Measurements from ENCODE around the gene INSL3. TPM values are rescaled to one million over a fixed set of nuclear protein-coding genes. Genes with fewer than 3 reads are reported as not detected.

The INSL3 gene
- total and polyA plus RNA-seq, 2 donors (not counting 3 experiments of a cell fraction or from before 2014, with no cell fraction given), result not detected

- no peak overlapping the region for H3K4me3 ChIP-seq (replicated peaks in 1 of 3; ENCODE audit: insufficient read depth in 1 of 3, low read depth in 1 of 3, low read length in 3 of 3)
- ChIA-PET CTCF (no interaction called here), POLR2A (interaction anchor here (0.8 kb wide), 1 partner anchor 18 kb away, joined by 5 read pairs; the partner anchor contains the start of gene RPL18A)
- DNase-seq (ENCODE audit: low read depth, low spot score) (peak; percentile 72), FAIRE-seq (peak; percentile 8)
- dilution Hi-C loops (cut with MboI; ENCODE audit: extremely low pct_ligation_motif_present, low sequenced_read_pairs) (no loop called here), intact Hi-C loops (cut with micrococcal nuclease) (no loop called here)
- H3K9me1 ChIP-seq (replicated peaks; ENCODE audit: control insufficient read depth, extremely low read depth, insufficient read depth, low read length), result no peaks in the 10 kb centered on the region
- H4K20me1 ChIP-seq (replicated peaks; ENCODE audit: control insufficient read depth, extremely low read depth, insufficient read depth, low read length), result no peaks in the 10 kb centered on the region
- H3K9ac ChIP-seq (replicated peaks; ENCODE audit: extremely low read depth, insufficient read depth, low read length), result no peak overlapping the region
- no peak overlapping the region for H3K27ac ChIP-seq (ENCODE audit: insufficient read depth, low read depth, low read length)
- no peaks in the 10 kb centered on the region for H3K36me3 ChIP-seq (ENCODE audit: control insufficient read depth in 2 of 2, extremely low read depth in 1 of 2, insufficient read depth in 2 of 2, low read length in 2 of 2)
- H2AFZ ChIP-seq (ENCODE audit: low read depth, low read length), result peak overlapping the region; percentile 63
- H3K4me1 ChIP-seq (ENCODE audit: control insufficient read depth, extremely low read depth, insufficient read depth, low read length), result peaks cover 9% of the 10 kb centered on the region
- H3K79me2 ChIP-seq (ENCODE audit: control insufficient read depth, insufficient read depth, low read length), result no peaks in the 10 kb centered on the region
- H3K4me2 ChIP-seq (ENCODE audit: insufficient read depth, low read length), result peak overlapping the region; percentile 4
- BruUV-seq (replicated peaks), result no TSS peak
- H3K27me3 ChIP-seq (ENCODE audit: control insufficient read depth in 2 of 2, insufficient read depth in 2 of 2, low read length in 2 of 2), result no peaks in the 10 kb centered on the region
- no peaks in the 10 kb centered on the region for H3K9me3 ChIP-seq (replicated peaks; ENCODE audit: control insufficient read depth, insufficient read depth, low read length)
- no peak for TF ChIP-seq GATA2 (IDR thresholded peaks at IDR 0.05; ENCODE audit: insufficient read depth, insufficient read length, low read depth, low read length)
- no peak for TF ChIP-seq CTCF (IDR thresholded peaks at IDR 0.05; ENCODE audit: extremely low read depth in 1 of 2, insufficient read depth in 1 of 2, low read depth in 1 of 2, low read length in 2 of 2)
- TF ChIP-seq FOS (IDR thresholded peaks at IDR 0.05; ENCODE audit: borderline replicate concordance, insufficient read depth, low read length), result no peak
- TF ChIP-seq JUN (IDR thresholded peaks at IDR 0.05; ENCODE audit: borderline replicate concordance, insufficient read depth, insufficient read length, low read depth), result no peak
- no peak for TF ChIP-seq POLR2A (IDR thresholded peaks at IDR 0.05; ENCODE audit: low read depth, low read length)
- TF ChIP-seq EZH2 (IDR thresholded peaks at IDR 0.05; ENCODE audit: borderline replicate concordance, low read depth, low read length, severe bottlenecking), result no peak
- no peak for TF ChIP-seq MYC (IDR thresholded peaks at IDR 0.05; ENCODE audit: low read depth, low read length)
- no peak for TF ChIP-seq POLR2AphosphoS5 (IDR thresholded peaks at IDR 0.05; ENCODE audit: insufficient read depth, low read depth, low read length)
- no peak for TF ChIP-seq MAX (IDR thresholded peaks at IDR 0.05; ENCODE audit: insufficient read depth, insufficient read length)
These were observed 20.7 kb upstream of the INSL3 start for GRCh38 chr19:17841810-17842662.
